NCI-H187 (cell line): ENCODE measurements around the gene TMEM86B.
"Not testable (repeated sequence)": the region's sequence is repeated elsewhere in the genome, so short reads cannot be mapped to it uniquely, and the experiment has no call there.

Experiments
- DNase-seq, 2 experiments: peaks; one replicate each; lab custom pipeline; 2025; lab: John Stamatoyannopoulos, UW

Gene TMEM86B

DNA sequence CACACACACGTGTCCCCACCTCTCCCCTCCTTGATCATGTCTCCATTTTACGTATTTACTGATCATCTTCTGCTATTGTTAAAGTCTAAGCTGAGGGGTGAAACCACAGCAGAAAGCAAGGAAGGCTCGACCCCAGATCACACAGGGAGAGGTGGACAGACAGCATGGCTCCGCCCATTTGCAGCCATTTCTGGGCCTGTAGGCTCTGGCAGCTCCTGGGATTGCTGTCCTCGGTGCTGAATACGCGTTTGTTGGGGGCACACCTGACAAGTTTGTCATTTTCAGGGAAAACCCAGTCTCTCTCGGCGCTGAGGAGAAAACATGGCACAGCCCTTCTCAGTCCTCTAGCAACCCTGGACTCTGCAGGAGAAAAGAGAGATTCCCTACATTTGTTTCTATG lies 8.0 kb downstream of the TMEM86B start:
- DNase-seq = no peak

DNA sequence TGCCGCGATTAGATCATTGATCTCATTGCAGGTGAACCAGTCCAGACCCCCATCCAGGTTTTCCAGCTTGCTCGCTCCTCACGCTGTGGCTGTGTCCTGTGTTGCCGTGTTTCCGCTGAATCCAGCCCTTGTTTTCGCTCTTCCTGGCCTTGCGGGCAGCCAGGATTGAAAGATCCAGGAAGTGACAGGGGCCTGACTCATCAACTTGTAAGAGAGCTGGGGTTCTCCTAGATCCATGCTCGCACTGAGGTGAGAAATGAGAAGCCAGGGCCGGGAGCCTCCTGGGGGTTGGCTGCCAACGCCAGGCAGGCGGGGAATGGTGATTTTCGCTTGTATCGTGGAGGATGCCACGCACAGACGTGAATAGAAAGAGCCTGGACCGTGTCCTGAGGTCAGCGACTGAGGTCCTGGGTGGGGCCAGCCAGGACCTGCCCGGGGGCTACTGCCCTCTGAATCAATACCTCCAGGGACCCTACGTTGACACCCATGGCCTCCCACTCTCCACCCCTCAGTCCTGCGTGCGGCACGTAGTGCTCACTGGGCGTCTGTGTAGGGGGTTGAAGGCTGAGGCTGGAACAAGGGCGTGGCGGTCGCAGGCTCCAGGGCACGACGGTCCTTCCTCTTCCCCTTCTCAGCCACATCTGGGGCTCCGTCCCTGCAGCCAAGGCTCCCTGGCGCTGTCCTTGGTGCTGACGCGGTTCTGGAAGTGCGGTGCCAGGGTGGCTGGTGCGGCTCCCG lies 11.9 kb downstream of the TMEM86B start:
- DNase-seq = peak; percentile 71 to 80

DNA sequence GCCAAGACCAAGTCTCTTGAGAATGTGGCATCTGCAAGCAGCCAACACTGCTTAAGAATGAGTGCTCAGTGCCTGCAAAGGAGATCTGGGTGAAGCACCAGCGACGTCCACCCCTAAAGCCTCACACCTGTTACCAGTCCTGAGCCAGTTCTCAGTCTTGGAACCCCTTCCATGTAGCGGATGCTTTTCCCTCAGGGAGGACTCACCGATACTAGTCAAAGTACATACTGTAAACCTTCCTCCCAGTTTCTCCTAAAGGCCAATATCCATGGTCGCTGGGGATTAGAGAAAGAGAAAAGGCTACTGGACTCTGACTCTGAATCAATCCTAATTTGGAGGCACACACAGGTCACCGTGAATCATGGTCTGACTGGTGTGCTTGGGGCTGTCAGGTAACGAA lies 15.0 kb downstream of the TMEM86B start:
- no peak for DNase-seq

DNA sequence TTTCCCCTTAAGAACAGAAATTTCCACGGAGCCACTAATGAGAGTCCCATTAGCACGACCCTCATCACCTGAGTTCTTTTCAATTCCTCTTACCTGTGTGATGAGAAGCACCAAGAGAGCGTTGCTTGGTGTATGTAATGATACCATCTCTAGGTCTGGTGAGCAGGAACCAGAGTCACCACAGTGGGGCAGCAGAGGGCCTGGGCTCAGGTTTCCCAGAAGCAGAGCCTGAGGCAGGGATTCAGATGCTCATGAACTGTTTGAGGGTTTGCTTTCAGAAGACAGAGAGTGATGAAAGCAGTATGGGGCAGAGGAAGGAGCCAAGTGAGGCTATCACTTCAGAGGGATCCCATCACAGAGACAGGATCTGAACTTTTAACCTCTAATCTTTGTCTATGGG lies 16.1 kb downstream of the TMEM86B start:
- no peak for DNase-seq

DNA sequence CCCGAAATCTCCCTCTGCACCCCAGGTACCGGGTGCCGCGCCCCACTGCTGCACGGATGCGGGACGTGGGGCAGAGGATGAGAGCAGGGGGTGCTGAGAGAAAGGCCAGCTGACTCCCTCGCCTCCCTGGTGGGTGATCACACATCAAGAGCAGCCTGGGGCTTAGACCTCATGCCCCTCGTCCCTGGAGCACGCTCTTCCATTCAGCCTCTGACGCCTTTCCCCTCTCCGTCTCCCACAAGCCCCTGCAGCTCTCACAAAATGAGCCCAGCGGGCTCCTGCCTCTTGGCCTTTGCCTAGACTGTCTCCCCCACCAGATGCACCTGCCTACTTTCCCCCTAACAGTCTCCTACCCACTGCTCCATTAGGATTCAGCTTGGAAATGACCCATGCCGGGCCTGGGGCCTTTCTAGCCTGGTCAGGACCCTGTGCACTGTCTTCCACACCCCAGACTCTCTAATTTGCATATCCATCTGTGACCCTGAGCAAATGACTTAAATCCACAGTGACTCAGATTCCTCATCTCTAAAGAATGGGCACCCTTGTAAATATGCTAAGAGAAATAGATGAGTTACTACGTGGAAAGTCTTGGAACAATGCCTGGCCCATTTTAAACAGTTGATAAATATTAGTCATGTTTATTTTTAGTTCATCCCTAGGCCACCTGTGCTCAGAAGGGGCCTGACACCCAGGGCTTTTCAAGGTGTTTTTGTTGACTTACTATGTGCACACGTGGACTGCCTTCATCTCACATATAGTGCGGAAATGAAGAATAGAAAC lies 18.7 kb downstream of the TMEM86B start:
- no peak for DNase-seq

DNA sequence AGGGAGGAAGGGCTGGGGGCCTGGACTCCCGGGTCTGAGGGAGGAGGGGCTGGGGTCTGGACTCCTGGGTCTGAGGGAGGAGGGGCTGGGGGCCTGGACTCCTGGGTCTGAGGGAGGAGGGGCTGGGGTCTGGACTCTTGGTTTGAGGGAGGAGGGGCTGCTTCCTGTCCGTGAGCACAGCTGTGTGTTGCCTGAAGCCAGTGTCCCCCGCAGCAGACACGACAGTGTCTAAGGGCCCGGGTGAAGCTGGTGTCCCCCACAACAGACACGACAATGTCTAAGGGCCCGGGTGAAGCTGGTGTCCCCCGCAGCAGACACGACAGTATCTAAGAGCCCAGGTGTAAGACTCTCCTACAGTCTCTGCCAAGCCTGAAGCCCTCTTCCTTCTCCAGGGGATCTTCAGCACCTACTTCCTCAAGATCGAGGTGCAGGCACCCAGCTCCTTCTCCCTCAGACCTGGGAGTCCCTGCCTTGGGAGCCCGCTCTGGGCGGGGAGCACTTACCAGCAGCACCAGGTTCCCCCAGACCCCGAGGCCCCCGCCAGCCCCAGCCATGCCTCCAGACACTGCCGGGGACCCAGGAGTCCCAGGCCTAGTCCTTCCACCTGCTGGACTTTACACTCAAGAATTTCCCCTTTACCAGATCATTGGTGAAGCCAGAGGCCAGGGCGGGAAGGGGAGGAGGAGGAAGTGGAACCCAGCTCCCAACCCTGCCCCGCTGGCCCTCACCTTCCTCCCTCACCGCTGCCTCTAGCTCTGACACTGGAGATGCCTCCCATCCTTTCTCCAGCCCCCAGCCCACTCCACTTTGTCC lies 19.5 kb downstream of the TMEM86B start, which contains the start of gene PTPRH:
Gene PTPRH, minus strand, starts transcription at position 622 of the 813 bp plus-strand sequence. Its CDS starts 68 bp downstream, at position 554.
- no peak for DNase-seq

DNA sequence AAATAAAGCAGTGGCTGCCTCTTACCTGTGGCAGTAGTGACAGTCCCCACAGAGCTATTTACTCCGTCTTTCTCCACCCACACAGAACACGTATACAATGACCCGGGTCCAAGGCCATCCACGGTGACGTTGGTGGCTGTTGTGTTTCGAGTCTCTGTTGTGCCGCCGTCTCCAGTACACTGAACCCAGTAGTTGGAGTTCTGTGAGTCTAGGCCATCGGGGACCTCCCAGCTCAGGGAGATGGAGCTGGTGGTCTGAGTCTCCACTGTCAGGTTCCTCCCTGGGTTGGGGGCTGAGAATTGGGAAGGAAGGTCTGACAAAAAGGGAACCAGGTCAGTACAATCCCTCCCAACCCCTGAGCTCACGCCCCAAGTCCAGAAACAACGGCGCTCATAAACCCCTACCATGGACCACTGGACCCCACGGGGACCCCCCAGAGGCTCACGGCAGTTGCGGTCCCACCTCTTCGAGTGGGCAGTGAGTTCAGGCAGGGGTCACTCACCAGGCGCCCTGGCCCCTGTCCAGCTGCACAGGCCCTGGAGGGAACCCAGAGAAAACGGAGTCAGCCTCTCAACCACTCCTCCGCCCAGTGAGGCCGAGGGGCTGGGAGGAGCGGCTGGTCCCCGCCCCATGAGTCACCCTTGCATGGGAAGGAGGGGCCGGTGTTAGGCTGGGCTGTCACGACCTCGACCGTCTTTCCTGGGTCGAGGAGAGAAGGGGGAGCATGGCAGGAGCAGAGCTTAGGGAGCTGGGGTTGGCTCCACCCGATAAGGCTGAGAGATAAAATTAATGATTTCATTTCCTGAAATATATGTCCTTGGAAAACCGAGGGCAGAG lies 21.7 kb downstream of the TMEM86B start:
- no peak for DNase-seq

DNA sequence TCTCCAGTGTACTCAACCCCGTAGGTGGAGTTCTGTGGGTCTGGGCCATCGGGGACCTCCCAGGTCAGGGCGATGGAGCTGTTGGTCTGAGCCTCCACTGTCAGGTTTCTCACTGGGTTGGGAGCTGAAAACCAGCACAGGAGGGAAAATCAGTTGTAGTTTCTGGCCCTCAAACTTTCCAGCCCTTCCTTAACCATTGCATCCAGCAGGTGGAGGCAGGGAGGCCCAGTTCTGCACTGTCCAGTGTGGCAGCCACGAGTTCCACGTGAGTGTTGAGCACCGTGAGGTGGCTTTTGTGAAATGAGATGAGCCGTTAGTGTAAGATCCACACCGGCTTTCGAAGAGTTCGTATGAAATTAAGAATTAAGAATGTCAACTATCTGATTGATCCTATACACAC lies 26.4 kb downstream of the TMEM86B start:
- not testable (repeated sequence) for DNase-seq

DNA sequence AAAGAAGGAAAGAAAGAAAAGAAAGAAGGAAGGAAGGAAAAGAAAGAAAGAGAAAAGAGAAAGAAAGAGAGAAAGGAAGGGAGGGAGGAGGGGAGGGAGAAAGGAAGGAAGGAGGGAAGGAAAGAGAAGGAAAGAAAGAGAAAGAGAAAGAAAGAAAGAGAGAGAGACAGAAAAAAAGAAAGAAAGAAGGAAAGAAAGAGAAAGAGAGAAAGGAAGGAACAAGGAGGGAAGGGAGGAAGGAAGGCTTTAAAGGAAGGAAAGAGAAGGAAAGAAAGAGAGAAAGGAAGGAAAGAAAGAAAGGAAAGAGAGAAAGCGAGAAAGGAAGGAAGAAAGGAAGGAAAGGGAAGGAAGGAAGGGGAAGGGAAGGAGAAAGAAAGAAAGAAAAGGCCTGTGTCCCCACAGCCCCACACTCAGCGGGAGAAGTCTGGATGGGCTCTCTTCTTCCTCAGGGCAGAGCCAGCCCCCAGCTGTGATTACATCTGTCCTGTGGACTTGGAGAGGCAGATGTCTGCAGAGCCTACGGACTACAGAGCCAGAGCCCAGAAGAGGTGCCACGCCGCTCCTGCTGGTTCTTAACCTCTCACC lies 28.9 kb downstream of the TMEM86B start:
- peak in 1 of 2 experiments; percentile 31 for DNase-seq

DNA sequence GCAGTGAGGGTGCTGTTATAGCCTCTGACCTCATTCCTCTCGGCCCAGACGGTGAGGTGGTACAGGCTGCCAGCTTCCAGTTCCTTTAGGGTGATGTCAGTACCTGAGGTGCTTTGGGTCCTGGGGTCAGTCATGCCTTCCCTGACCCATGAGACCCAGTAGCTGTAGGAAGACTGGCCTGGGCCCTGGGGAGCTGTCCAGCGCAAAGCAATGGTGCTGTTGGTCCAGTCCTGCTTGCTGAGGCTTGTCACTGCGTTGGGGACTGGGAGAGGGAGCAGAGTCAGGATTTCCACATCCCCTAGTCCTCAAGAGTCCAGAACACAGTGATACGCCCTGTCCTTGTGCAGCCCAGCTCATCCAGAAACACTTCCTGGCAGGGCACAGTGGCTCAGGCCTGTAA lies 29.9 kb downstream of the TMEM86B start:
- no peak for DNase-seq

DNA sequence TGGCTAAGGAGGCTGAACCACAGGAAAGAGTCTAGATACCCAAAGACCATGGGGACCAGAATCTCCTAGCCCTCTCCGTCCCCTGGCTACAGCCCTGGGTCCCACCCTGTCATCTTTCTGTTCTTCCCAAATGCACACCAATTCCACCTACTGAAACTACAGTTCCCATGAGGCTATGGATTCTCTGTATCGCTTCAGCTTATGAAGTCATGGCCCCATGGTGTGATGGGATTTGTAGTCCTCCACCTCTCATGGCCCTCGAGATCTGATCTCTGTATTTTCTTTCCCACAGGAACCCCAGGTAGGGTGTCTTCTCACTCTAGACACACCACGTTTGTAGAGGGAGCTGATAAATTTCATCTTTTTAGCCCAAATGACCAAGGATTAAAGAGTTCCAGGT lies 31.0 kb downstream of the TMEM86B start:
- no peak for DNase-seq

DNA sequence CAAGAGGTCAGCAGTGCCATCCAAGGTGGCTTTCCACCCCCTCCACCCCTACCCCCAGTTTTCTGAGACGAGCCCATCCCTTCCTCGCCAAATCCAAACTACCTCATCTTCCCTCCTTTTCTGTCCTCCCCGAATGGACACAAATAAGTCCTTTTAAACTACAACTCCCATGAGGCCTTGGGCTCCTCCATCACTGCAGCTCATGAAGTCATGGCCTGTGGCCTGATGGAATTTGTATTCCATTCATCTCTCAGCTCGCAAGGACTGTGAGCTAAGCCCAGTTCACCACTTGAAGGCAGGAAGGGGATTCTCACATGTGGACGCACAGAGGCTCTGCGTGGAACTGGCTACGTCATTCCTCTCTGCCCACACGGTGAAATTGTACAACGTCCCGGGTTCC lies 31.8 kb downstream of the TMEM86B start:
- DNase-seq = no peak

DNA sequence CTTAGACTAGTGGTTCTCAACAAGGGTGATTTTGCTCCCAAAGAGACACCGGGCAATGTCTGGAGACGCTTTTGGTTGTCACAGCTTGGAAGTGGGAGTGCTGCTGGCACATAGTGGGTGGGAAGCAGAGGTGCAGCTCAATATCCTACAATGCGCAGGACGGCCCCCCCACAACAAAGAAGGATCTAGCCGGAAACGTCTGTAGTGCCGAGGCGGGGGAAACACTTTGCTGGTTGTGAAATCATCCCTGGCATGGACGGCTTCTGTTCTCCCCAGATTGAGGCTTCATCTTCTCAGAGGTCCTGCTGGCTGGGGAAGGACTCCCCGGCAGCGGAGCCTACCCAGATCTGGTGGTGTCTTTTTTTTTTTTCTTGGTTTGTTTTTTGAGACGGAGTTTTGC lies 35.1 kb downstream of the TMEM86B start:
- no peak for DNase-seq

DNA sequence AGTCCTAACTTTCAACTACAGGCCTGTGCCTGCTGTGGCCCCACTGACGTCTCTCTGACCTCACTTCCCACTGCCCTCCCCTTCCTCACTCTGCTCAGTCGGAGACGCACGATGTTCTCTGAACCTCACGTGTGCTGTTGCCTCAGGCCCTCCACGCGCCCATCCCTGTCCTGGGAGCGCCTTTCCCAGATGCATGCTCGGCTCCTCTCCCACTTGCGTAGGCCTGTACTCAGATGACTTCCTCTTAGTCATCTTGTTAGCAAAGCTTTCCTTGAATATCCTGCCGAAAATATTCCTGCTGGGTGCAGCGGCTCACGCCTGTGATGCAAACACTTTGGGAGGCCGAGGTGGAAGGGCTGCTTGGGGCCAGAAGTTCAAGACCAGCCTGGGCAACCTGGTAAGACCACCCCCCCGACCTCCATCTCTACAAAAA lies 39.1 kb downstream of the TMEM86B start:
- DNase-seq = no peak

DNA sequence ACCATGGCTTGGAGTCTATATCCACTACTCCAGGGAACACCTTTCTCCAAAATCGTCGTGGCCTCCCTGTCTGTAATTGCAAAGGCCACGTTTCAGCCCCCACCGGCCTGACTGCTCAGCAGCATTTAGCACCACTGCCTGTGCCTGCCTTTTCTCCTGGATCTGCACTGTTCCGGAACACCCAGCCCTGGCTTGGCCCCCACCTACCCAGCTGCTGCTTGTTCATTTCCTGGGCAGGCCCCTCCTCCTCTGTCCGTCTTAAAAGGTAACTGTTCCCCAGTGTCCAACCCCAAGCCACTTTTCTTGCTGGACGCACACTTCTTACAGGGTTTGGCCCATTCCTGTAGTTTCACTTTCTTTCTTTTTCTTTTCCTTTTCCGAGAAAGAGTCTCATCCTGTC lies 39.9 kb downstream of the TMEM86B start:
- DNase-seq = no peak

DNA sequence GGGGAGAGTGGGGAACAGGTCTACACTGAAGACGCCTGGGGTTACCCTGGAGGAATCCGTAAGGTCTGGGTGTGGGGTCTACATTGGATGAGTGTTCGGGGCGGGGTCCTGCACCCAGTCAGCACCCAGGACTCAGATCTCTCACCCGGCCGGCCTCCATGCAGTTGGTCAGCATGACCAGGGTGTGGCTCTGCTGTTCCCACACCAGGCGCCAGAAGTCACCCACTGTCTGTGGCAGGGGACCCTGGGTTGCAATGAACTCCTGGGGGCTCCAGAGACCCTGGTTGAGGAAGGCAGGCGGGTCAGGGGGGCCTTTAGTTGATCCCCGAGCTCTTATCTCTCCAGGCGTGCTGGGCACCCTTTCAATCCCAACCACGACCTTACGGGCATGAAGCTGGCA lies 42.5 kb downstream of the TMEM86B start:
- no peak for DNase-seq

DNA sequence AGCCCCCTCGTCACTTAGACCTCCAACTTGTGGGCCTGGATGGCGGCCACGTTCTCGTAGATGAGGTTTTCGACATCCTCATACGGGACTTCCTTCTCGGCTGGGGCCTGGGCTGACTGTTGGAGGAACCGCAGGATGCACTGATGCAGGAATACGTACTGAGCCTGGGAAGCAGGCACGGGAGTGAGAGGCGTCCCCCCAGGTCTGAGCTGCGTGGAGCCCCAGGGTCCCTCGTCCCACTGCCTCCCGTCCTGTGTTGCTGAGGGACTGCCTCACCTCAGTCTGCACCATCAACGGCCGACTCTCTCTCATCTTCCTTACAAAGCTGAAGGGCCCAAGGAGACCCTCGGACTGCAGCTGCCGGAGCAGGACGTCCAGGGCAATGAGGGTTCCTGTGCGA lies 46.8 kb downstream of the TMEM86B start:
- DNase-seq = no peak

DNA sequence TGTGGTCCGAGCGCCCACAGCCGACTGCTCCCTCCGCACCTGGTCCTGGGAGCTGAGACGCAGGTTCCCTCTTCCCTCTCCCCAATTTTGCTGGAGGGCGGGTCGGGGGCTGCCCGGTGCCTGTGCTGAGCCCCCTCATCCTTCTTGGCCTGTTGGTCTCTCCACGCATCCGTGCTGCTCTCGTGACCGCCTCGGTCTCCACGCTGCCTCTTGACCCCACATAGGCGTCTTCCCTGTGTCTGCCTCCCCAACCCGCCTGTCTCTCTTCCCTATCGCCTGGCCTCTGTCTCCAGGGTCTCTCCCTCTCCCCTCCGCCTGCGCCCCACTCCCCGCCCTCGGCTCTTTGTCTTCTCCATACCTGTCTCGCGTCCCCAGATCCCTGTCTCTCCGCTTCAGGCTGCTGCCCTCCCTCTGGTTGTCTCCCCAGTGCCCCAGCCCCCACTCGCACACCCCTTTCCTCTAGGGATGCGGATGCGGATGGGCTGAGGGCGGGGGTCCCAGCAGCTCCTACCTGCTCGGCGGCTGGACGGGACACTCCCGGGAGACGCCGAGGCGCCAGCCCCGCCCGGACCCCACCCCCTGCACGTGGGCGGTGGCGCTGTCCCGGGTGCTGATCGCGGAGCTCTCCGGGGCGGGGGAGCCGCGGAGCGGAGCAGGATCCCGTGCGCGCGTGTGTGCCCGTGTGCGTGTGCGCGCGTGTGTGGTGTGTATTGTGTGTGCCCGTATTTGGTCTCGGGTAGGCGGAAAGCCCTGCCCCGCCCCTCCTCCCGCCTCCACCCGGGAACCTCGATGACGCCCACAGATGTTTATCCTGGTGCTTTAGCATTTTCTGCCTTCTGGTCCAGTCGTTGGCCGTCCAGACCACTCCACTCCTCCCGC lies 48.7 kb downstream of the TMEM86B start, which contains the start of gene SYT5:
Gene SYT5, minus strand, starts transcription at position 684 of the 879 bp plus-strand sequence. CDS start 1,248 bp downstream, outside the sequence.
- no peak for DNase-seq

DNA sequence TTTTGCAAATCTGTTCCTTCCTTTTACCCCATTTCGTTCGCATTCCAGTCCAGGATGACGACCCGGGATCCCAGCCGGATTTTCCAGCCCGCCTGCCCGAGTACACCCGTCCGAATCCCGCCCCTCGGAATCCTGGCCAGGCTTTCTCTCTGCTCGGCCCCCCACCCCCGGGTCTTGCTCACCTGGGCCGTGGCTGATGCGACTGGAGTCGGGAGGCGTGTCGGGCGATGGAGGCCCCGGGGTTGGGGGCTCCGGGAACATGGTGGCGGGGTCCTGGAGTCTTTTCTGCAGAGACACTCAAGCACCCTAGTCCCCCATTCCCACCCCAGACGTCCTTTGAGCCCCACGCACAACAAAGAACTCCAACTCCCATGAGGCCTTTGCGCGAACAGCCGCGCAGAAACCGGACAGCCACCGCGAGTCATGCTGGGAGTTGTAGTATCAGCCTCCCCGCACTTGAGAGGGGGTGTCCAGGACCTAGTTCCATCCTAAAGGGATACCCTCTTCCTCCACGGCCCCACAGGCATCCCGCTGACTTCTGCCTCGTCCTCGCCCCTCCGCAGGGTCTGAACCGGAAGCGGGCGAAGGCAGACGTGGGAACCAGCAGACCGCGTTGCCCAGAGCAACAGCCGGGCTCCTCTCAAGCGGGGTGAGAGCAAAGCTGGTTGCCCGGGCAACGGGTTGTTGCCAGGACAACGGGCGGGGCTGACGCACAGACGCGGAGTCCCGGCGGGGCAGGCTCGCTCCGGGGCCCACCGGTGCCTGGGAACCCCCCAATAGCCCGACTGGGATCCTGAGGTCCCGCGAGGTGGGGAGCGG lies 49.6 kb downstream of the TMEM86B start:
- peak; percentile 83 for DNase-seq
